GM20431 (cell line): ENCODE measurements around the gene COL26A1.
"Not testable (repeated sequence)": the region's sequence is repeated elsewhere in the genome, so short reads cannot be mapped to it uniquely, and the experiment has no call there.

Experiments used
- in situ Hi-C: fragments of 300-500 bp; cut with MseI, MboI; formaldehyde crosslinking; loops from one replicate; pipeline ENCODE4 v1.15.0; 2020; ENCODE audit warnings: low sequenced_read_pairs; ENCODE audit not compliant: unreplicated experiment

COL26A1 gene

GRCh38 chr7:101602082-101602481 is 239.4 kb downstream of the COL26A1 start:
- in situ Hi-C loops = no loop called here

- in situ Hi-C loops = no loop called here
These were observed 240.0 kb downstream of the COL26A1 start for GRCh38 chr7:101602484-101603241.

- in situ Hi-C loops = no loop called here
These were observed 241.8 kb downstream of the COL26A1 start for GRCh38 chr7:101604331-101604933.

GRCh38 chr7:101604934-101605332 is 242.3 kb downstream of the COL26A1 start:
- in situ Hi-C loops = not testable (repeated sequence)

- in situ Hi-C loops = no loop called here
These were observed 243.2 kb downstream of the COL26A1 start for GRCh38 chr7:101605611-101606497.

GRCh38 chr7:101606498-101606923 is 243.8 kb downstream of the COL26A1 start:
- in situ Hi-C loops = no loop called here
